ENCODE results near the gene PCDHAC1.

Gene PCDHAC1

GRCh38 chr5:140967226-140967893, 41.3 kb downstream of the PCDHAC1 start:
- DNase-seq (ENCODE audit: low read depth): no peak

DNA sequence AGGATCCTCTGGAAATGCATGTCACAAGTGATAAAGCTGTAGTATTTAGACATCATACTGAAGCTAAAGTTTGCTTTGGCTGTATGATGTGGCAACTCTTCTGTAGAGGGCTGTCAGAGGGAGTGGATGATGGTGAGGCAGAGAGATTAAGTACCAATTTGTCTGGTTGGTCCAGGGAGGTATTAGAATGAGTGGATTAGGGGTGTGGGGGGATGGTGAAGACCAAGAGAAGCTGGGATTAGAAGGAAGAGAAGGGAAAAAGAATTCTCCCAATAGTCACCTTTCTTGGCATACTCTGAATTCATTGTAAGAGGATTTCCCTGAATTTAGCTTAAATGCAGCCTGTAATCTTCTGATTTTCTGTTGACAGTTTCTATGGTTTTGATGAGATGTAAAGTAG, 43.8 kb downstream of the PCDHAC1 start:
- DNase-seq (ENCODE audit: low read depth): no peak

DNA sequence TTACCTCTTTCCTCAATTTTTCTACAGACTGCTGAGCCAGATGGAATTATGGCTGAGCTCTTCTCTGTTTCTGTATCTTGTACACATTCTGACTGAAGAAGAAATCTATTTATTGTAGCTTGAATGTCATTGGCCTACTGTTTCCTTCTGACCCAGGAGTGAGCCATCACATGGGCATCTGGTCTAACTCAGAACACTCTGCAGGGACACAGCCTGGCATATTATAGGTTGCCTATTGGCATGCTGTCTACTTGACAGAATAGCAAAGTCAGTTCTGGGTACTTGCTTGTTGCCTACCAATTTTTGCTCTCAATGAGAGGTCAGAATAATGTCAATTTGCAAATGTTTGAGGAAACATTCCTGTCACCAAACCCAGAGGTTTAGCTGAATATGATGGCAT, 47.5 kb downstream of the PCDHAC1 start:
- DNase-seq (ENCODE audit: low read depth): no peak

GRCh38 chr5:140977003-140977402, 50.9 kb downstream of the PCDHAC1 start:
- DNase-seq (ENCODE audit: low read depth): no peak

DNA sequence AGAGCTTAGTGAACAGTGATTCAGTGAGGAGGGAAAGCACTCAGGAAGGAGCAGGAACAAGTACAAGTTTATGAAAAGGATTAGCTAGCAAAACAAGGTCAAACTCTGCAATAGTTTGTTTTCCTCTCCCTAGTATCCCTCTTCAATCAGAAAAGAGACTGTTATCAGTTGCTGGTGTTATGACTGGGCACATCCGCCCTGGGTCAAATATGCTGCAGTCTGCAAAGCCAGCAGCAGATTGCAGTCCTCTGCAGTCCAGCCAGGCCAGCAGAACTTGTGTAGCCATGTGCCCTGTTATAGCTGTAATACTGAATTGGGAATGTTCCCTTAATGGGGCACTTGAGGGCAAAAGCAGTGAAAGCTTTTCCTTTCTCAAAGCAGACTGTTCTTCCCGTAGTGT, 52.2 kb downstream of the PCDHAC1 start:
- no peak for DNase-seq (ENCODE audit: low read depth)

GRCh38 chr5:140978983-140979382, 52.9 kb downstream of the PCDHAC1 start:
- DNase-seq (ENCODE audit: low read depth): no peak

All from stimulated activated CD8-positive, alpha-beta memory T cell treated with anti-CD3 and anti-CD28 coated beads, Interleukin-4, amount 100 ng/mL, for 24 hours (primary cell).